ENCODE measurements around the gene NHLH1. TPM values are rescaled to one million over a fixed set of nuclear protein-coding genes. Genes with fewer than 3 reads are reported as not detected.

Gene NHLH1
- total RNA-seq (2021) (0.43 and 0.55 TPM in 2 replicates), Bru-seq, nascent RNA (percentile 44 among the genes with signal in this experiment), BruChase-seq, experiment 1, labeled RNA remaining after a 2-hour chase (percentile 47 among the genes with signal in this experiment), BruChase-seq, experiment 2, labeled RNA remaining after a 6-hour chase (percentile 44 among the genes with signal in this experiment)
- long read RNA-seq: 0 reads

DNA sequence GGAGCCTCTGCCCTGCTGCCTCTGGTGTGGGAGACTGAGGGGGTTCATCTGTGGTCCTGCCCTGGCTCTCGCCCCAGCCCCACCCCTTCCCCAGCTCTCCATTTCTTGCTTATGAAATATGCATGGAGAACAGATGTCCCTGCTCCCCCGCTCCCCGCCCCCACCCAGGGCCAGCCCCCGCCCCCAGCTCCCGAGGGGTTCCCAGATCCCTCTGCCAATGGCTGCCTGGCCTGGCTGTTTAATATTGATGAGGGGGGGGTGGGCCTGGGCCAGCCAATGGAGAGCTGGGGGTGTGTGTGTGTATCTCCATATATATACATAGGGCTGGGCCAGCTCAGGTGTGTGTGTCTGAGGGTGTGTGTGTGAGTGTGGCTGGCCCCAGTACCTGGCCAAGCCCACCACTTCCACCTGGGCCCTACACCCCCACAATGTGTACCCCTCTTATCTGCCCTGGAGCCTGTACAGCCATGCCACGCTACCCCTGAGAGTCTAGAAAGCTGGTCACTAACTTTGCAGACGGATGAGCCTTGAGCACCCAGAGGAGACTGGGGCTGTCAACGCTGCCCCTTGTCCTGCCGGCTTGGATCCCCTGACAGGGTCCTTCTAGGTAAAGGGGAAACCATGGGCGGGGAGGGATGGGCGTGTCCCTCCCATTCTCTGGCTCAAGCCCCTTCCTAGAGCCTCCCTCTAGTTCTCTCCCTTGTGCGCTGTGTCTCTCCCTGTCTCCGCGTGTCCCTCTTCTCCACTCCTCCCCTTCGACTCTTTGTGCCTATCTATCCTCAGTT, at the start of gene NHLH1:
TSS of gene NHLH1 (plus strand) at position 341 of the 785 bp plus-strand sequence. CDS start 3,661 bp downstream, outside the sequence.
- BruUV-seq (replicated peaks): no TSS peak
- Histone ChIP-seq H3K4me3 (ENCODE audit: low read depth, low read length, poor library complexity, severe bottlenecking) (no peak within 1 kb of the TSS), H3K27ac (ENCODE audit: low read depth, low read length, poor library complexity, severe bottlenecking) (peak within 1 kb of the TSS; percentile 19), H3K9me3 (ENCODE audit: low read depth, low read length, poor library complexity, severe bottlenecking) (no peaks in the 10 kb centered on the region), H3K4me1 (ENCODE audit: insufficient read depth, low read length, poor library complexity, severe bottlenecking) (peaks cover 15% of the 10 kb centered on the region), H3K27me3 (replicated peaks; ENCODE audit: insufficient read depth, low read depth, low read length, poor library complexity) (no peaks in the 10 kb centered on the region), H3K36me3 (ENCODE audit: insufficient read depth, low read length, poor library complexity, severe bottlenecking) (no peaks in the 10 kb centered on the region)
- DNase-seq (ENCODE audit: low spot score): peak; percentile 58
- no peak for TF ChIP-seq EZH2 (IDR thresholded peaks at IDR 0.05; ENCODE audit: borderline replicate concordance, low read depth, low read length, poor library complexity, severe bottlenecking)
- TF ChIP-seq, protein P1, sequence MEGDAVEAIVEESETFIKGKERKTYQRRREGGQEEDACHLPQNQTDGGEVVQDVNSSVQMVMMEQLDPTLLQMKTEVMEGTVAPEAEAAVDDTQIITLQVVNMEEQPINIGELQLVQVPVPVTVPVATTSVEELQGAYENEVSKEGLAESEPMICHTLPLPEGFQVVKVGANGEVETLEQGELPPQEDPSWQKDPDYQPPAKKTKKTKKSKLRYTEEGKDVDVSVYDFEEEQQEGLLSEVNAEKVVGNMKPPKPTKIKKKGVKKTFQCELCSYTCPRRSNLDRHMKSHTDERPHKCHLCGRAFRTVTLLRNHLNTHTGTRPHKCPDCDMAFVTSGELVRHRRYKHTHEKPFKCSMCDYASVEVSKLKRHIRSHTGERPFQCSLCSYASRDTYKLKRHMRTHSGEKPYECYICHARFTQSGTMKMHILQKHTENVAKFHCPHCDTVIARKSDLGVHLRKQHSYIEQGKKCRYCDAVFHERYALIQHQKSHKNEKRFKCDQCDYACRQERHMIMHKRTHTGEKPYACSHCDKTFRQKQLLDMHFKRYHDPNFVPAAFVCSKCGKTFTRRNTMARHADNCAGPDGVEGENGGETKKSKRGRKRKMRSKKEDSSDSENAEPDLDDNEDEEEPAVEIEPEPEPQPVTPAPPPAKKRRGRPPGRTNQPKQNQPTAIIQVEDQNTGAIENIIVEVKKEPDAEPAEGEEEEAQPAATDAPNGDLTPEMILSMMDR (conservative IDR thresholded peaks at IDR 0.05; ENCODE audit: low read depth, low read length): no peak
- CTCF ChIA-PET: no interaction called here
- POLR2A ChIA-PET (ENCODE audit: low non-redundant PET): interaction anchor here (0.6 kb wide), 1 partner anchor 132 kb away, joined by 3 read pairs; no protein-coding TSS in a partner anchor
- intact Hi-C loops (cut with micrococcal nuclease; ENCODE audit: unreplicated experiment): no loop called here

DNA sequence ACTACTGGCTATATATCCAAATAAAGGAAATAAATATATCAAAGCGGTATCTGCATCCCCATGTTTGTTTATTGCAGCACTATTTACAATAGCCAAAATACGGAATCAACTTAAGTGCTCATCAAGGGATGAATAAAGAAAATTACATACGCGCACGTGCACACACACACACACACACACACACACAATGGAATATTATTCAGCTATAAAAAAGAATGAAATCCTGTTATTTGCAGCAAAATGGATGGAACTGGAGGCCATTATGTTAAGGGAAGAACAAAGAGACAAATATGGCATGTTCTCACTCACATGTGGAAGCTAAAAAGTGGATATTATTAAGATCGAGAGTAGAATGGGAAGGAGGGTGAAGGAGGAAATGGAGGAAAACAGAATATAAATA, 44.0 kb upstream of the NHLH1 start:
- TF ChIP-seq, protein P1 (conservative IDR thresholded peaks at IDR 0.05; ENCODE audit: low read depth, low read length): no peak
- TF ChIP-seq EZH2 (IDR thresholded peaks at IDR 0.05; ENCODE audit: borderline replicate concordance, low read depth, low read length, poor library complexity, severe bottlenecking): no peak
- Histone ChIP-seq H3K36me3 (ENCODE audit: insufficient read depth, low read length, poor library complexity, severe bottlenecking) (peaks cover 68% of the 10 kb centered on the region), H3K27me3 (replicated peaks; ENCODE audit: insufficient read depth, low read depth, low read length, poor library complexity) (no peaks in the 10 kb centered on the region), H3K9me3 (ENCODE audit: low read depth, low read length, poor library complexity, severe bottlenecking) (no peaks in the 10 kb centered on the region), H3K27ac (ENCODE audit: low read depth, low read length, poor library complexity, severe bottlenecking) (no peak overlapping the region), H3K4me1 (ENCODE audit: insufficient read depth, low read length, poor library complexity, severe bottlenecking) (no peaks in the 10 kb centered on the region), H3K4me3 (ENCODE audit: low read depth, low read length, poor library complexity, severe bottlenecking) (no peak overlapping the region)
- ChIA-PET CTCF (no interaction called here), POLR2A (ENCODE audit: low non-redundant PET) (no interaction called here)
- no peak for DNase-seq (ENCODE audit: low spot score)
- no TSS peak for BruUV-seq (replicated peaks)
- intact Hi-C loops (cut with micrococcal nuclease; ENCODE audit: unreplicated experiment): no loop called here

DNA sequence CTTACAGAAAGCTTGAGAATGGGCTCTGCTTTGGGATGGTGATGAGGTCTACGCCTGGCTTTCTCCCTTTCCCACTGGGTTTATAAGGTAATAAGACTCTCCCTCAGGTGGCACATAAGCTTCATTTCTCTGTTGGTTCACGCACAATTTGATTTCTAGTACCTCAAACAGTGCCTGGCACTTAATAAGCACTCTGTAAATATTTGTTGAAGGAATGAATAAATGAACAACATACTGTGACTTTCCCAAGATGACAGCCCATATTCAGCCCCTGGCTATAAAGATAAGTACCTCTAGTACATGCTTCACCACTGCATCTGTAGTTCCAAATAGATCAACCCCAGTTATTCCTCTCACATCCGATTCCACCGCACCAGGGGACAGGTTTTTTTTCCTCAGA, 41.6 kb upstream of the NHLH1 start:
- Histone ChIP-seq H3K4me3 (ENCODE audit: low read depth, low read length, poor library complexity, severe bottlenecking) (no peak overlapping the region), H3K4me1 (ENCODE audit: insufficient read depth, low read length, poor library complexity, severe bottlenecking) (no peaks in the 10 kb centered on the region), H3K9me3 (ENCODE audit: low read depth, low read length, poor library complexity, severe bottlenecking) (no peaks in the 10 kb centered on the region), H3K27ac (ENCODE audit: low read depth, low read length, poor library complexity, severe bottlenecking) (no peak overlapping the region), H3K27me3 (replicated peaks; ENCODE audit: insufficient read depth, low read depth, low read length, poor library complexity) (no peaks in the 10 kb centered on the region), H3K36me3 (ENCODE audit: insufficient read depth, low read length, poor library complexity, severe bottlenecking) (peaks cover 79% of the 10 kb centered on the region)
- CTCF ChIA-PET: no interaction called here
- BruUV-seq (replicated peaks): no TSS peak
- POLR2A ChIA-PET (ENCODE audit: low non-redundant PET): no interaction called here
- TF ChIP-seq EZH2 (IDR thresholded peaks at IDR 0.05; ENCODE audit: borderline replicate concordance, low read depth, low read length, poor library complexity, severe bottlenecking): no peak
- TF ChIP-seq, protein P1 (conservative IDR thresholded peaks at IDR 0.05; ENCODE audit: low read depth, low read length): no peak
- intact Hi-C loops (cut with micrococcal nuclease; ENCODE audit: unreplicated experiment): no loop called here
- DNase-seq (ENCODE audit: low spot score): no peak
